Endothelial cell of umbilical vein (primary cell): Measurements from ENCODE around the gene LMO4. TPM values are rescaled to one million over a fixed set of nuclear protein-coding genes. Genes with fewer than 3 reads are reported as not detected.

Experiments used
- BruUV-seq: library from RNA; stranded (reverse); fragments of 400-500 nt; replicated peaks from 2 replicates; lab custom pipeline; 2021; lab: Mats Ljungman, UMichigan
- CTCF ChIA-PET: fragments of 300-600, 350-600 bp; sonication (Branson Sonifier 250); formaldehyde crosslinking; loops from one replicate; lab custom pipeline; 2021; ENCODE audit warnings: antibody characterized with exemption, inconsistent platforms; lab: Charles Lee
- POLR2A ChIA-PET: fragments of 300-600, 350-600 bp; sonication (Branson Sonifier 250); formaldehyde crosslinking; loops from one replicate; lab custom pipeline; 2021; ENCODE audit warnings: antibody characterized with exemption, inconsistent platforms; lab: Charles Lee
- DNase-seq: peaks from one replicate; pipeline ENCODE4 v3.0.0-alpha.2; 2011; ENCODE audit warnings: low read depth, low spot score
- FAIRE-seq: peaks from 2 replicates; lab custom pipeline; 2011; peaks lifted over from hg19 to GRCh38; lab: Jason Lieb, UNC
- H2AFZ ChIP-seq: 2 replicates; pipeline ENCODE4 v1.6.0; 2012; ENCODE audit warnings: low read depth, low read length, control low read depth, inconsistent platforms
- H3K27ac ChIP-seq: 2 replicates; pipeline ENCODE4 v1.5.1; 2011; ENCODE audit warnings: low read depth, mild to moderate bottlenecking, control low read depth, low read length, moderate library complexity; ENCODE audit not compliant: insufficient read depth
- H3K27me3 ChIP-seq, 2 experiments: 2 replicates each; pipeline versions ENCODE4 v1.6.0 to v1.6.1; 2011; ENCODE audit warnings: low read length in 2 of 2, mixed read lengths in 1 of 2; ENCODE audit not compliant: control insufficient read depth in 2 of 2, insufficient read depth in 2 of 2
- H3K36me3 ChIP-seq, 2 experiments: 2 replicates in 1 of 2; 3 replicates in 1 of 2; pipeline ENCODE4 v1.5.1; 2011; ENCODE audit warnings: low read length in 2 of 2, mild to moderate bottlenecking in 1 of 2, moderate library complexity in 1 of 2; ENCODE audit not compliant: control insufficient read depth in 2 of 2, insufficient read depth in 2 of 2; ENCODE audit errors: extremely low read depth in 1 of 2
- H3K4me1 ChIP-seq: 3 replicates; pipeline ENCODE4 v1.5.1; 2011; ENCODE audit warnings: mild to moderate bottlenecking, low read length; ENCODE audit not compliant: control insufficient read depth, insufficient read depth; ENCODE audit errors: extremely low read depth
- H3K4me2 ChIP-seq: 2 replicates; pipeline ENCODE4 v1.6.1; 2011; ENCODE audit warnings: low read length, control low read depth, mixed read lengths; ENCODE audit not compliant: insufficient read depth
- H3K4me3 ChIP-seq, 3 experiments: fragments of 200-600 bp in 1 of 3; sonication (generic), shearing (Covaris generic) in 1 of 3; replicated peaks in 1 of 3; 2 replicates each; pipeline ENCODE4 v1.5.1; 2011 to 2016; ENCODE audit warnings: control low read depth in 3 of 3, low read length in 3 of 3, mild to moderate bottlenecking in 2 of 3, inconsistent platforms in 1 of 3, low read depth in 1 of 3, moderate library complexity in 1 of 3; ENCODE audit not compliant: insufficient read depth in 1 of 3
- H3K79me2 ChIP-seq: 2 replicates; pipeline ENCODE4 v1.6.0; 2012; ENCODE audit warnings: low read length, inconsistent platforms; ENCODE audit not compliant: control insufficient read depth, insufficient read depth
- H3K9ac ChIP-seq: replicated peaks from 2 replicates; pipeline ENCODE3; 2011; ENCODE audit warnings: low read length, control low read depth; ENCODE audit not compliant: insufficient read depth; ENCODE audit errors: extremely low read depth
- H3K9me1 ChIP-seq: replicated peaks from 3 replicates; pipeline ENCODE4 v1.6.0; 2011; ENCODE audit warnings: mild to moderate bottlenecking, low read length; ENCODE audit not compliant: control insufficient read depth, insufficient read depth; ENCODE audit errors: extremely low read depth
- H3K9me3 ChIP-seq: replicated peaks from 2 replicates; pipeline ENCODE4 v1.5.1; 2012; ENCODE audit warnings: low read length, inconsistent platforms; ENCODE audit not compliant: control insufficient read depth, insufficient read depth
- H4K20me1 ChIP-seq: replicated peaks from 2 replicates; pipeline ENCODE3; 2011; ENCODE audit warnings: mild to moderate bottlenecking, low read length; ENCODE audit not compliant: control insufficient read depth, insufficient read depth; ENCODE audit errors: extremely low read depth
- CTCF ChIP-seq, 2 donors: IDR thresholded peaks; 1 replicate in 1 of 2; 2 replicates in 1 of 2; pipeline ENCODE4 v1.5.1; 2011; ENCODE audit warnings: low read length in 2 of 2, mild to moderate bottlenecking in 2 of 2, moderate library complexity in 2 of 2, control low read depth in 1 of 2, inconsistent platforms in 1 of 2, low read depth in 1 of 2; ENCODE audit not compliant: insufficient read depth in 1 of 2; ENCODE audit errors: extremely low read depth in 1 of 2
- EZH2 ChIP-seq: IDR thresholded peaks from 2 replicates; pipeline ENCODE4 v1.6.1; 2012; ENCODE audit warnings: borderline replicate concordance, low read depth, mild to moderate bottlenecking, moderate library complexity, low read length, inconsistent platforms; ENCODE audit not compliant: severe bottlenecking
- FOS ChIP-seq: IDR thresholded peaks from 2 replicates; pipeline ENCODE4 v1.6.1; 2011; ENCODE audit warnings: mild to moderate bottlenecking, low read length, moderate library complexity, borderline replicate concordance; ENCODE audit not compliant: insufficient read depth
- GATA2 ChIP-seq: IDR thresholded peaks from 2 replicates; pipeline ENCODE4 v1.7.0; 2011; ENCODE audit warnings: low read depth, mild to moderate bottlenecking, moderate library complexity, mixed read lengths, low read length; ENCODE audit not compliant: insufficient read length, insufficient read depth
- JUN ChIP-seq: IDR thresholded peaks from 2 replicates; pipeline ENCODE4 v1.6.1; 2011; ENCODE audit warnings: borderline replicate concordance, low read depth; ENCODE audit not compliant: insufficient read length, insufficient read depth
- MAX ChIP-seq: IDR thresholded peaks from 2 replicates; pipeline ENCODE4 v1.6.1; 2011; ENCODE audit not compliant: insufficient read depth, insufficient read length
- MYC ChIP-seq: IDR thresholded peaks from one replicate; pipeline ENCODE4 v1.6.1; 2011; ENCODE audit warnings: mild to moderate bottlenecking, low read depth, low read length
- POLR2A ChIP-seq: IDR thresholded peaks from 2 replicates; pipeline ENCODE4 v1.6.1; 2012; ENCODE audit warnings: low read depth, mild to moderate bottlenecking, control low read depth, low read length
- POLR2AphosphoS5 ChIP-seq: IDR thresholded peaks from 2 replicates; pipeline ENCODE4 v1.6.1; 2012; ENCODE audit warnings: low read depth, mild to moderate bottlenecking, control low read depth, low read length, moderate library complexity; ENCODE audit not compliant: insufficient read depth
- dilution Hi-C: fragments of 300-500 bp; cut with MboI; formaldehyde crosslinking; loops from one replicate; pipeline ENCODE4 v1.15.0; 2019; ENCODE audit warnings: low sequenced_read_pairs; ENCODE audit not compliant: extremely low pct_ligation_motif_present
- intact Hi-C: fragments of 100-400 bp; cut with micrococcal nuclease; formaldehyde crosslinking; loops from one replicate; pipeline ENCODE4 v1.10.0; 2022
- polyA plus RNA-seq, 4 experiments: library from polyadenylated mRNA; depleted of rRNA in 3 of 4; stranded (reverse) in 3 of 4; unstranded in 1 of 4; fragments of >200 nt; gene quantifications; 2 replicates each; pipeline versions ENCODE4 v1.2.1 to v1.2.3, GENCODE V29; 2011 to 2012; ENCODE audit warnings: missing spikeins in 1 of 4
- total RNA-seq: library from RNA; stranded (reverse); gene quantifications from 2 replicates; pipeline ENCODE4 v1.2.3, GENCODE V29; 2021

LMO4 gene
- total and polyA plus RNA-seq, 2 donors (not counting 3 experiments of a cell fraction or from before 2014, with no cell fraction given): 24.8 to 36.6 TPM

- no peak overlapping the region for H3K9ac ChIP-seq
- H3K9me1 ChIP-seq: no peaks in the 10 kb centered on the region
- no TSS peak for BruUV-seq
- H4K20me1 ChIP-seq: no peaks in the 10 kb centered on the region
- H3K4me3 ChIP-seq: no peak overlapping the region
- H3K4me2 ChIP-seq: no peak overlapping the region
- peaks cover 0 to 2% of the 10 kb centered on the region in 2 experiments for H3K27me3 ChIP-seq
- TF ChIP-seq POLR2A (no peak), EZH2 (no peak), JUN (no peak), GATA2 (no peak), MYC (no peak), MAX (no peak), POLR2AphosphoS5 (no peak), FOS (no peak), CTCF (IDR thresholded peaks at IDR 0.05; ENCODE audit: extremely low read depth in 1 of 2, insufficient read depth in 1 of 2, low read depth in 1 of 2, low read length in 2 of 2) (no peak)
- dilution Hi-C loops: no loop called here
- H3K36me3 ChIP-seq: no peaks in the 10 kb centered on the region
- POLR2A ChIA-PET: no interaction called here
- DNase-seq (no peak), FAIRE-seq (no peak)
- no peak overlapping the region for H3K27ac ChIP-seq
- CTCF ChIA-PET: no interaction called here
- intact Hi-C loops: no loop called here
- no peak overlapping the region for H2AFZ ChIP-seq
- H3K4me1 ChIP-seq: no peaks in the 10 kb centered on the region
- no peaks in the 10 kb centered on the region for H3K79me2 ChIP-seq
- no peaks in the 10 kb centered on the region for H3K9me3 ChIP-seq
Observed at GRCh38 chr1:87386217-87386790, 57.6 kb downstream of the LMO4 start.
